SK-N-SH (cell line): ENCODE measurements around the gene UAP1L1. TPM values are rescaled to one million over a fixed set of nuclear protein-coding genes. Genes with fewer than 3 reads are reported as not detected.

Experiments
- CTCF ChIA-PET: fragments of 300-600, 350-600 bp; formaldehyde crosslinking; extraction: SDS; loops from one replicate; lab custom pipeline; 2021; lab: Yijun Ruan, JAX
- POLR2A ChIA-PET: fragments of 350-600 bp; sonication (Branson Sonifier 250); formaldehyde crosslinking; extraction: SDS; loops from one replicate; lab custom pipeline; 2020; ENCODE audit warnings: antibody characterized with exemption, inconsistent platforms; lab: Yijun Ruan, JAX
- DNase-seq: peaks from one replicate; pipeline ENCODE4 v3.0.0; 2012
- H2AFZ ChIP-seq: fragments of 200-600 bp; sonication (generic); 2 replicates; pipeline ENCODE4 v1.8.1; 2016; ENCODE audit warnings: antibody characterized with exemption, mild to moderate bottlenecking, low read depth
- H3F3A ChIP-seq: fragments of 200-600 bp; sonication (generic); replicated peaks from 2 replicates; pipeline ENCODE3; 2016; ENCODE audit warnings: antibody characterized with exemption, mild to moderate bottlenecking; ENCODE audit not compliant: insufficient read depth
- H3K27ac ChIP-seq, 2 experiments: fragments of 200-500 bp in 1 of 2; fragments of 200-600 bp in 1 of 2; sonication (Bioruptor generic) in 1 of 2; sonication (generic), shearing (Covaris generic) in 1 of 2; 2 replicates each; pipeline versions ENCODE4 v1.5.1 to v1.6.1; 2014 to 2016; ENCODE audit warnings: low read depth in 2 of 2, inconsistent platforms in 1 of 2, low read length in 1 of 2, mild to moderate bottlenecking in 1 of 2, mixed read lengths in 1 of 2
- H3K27me3 ChIP-seq: fragments of 200-600 bp; sonication (generic), shearing (Covaris generic); 2 replicates; pipeline ENCODE4 v1.6.1; 2016; ENCODE audit warnings: mixed run types; ENCODE audit not compliant: insufficient read depth
- H3K36me3 ChIP-seq, 2 experiments: fragments of 200-500 bp in 1 of 2; fragments of 200-600 bp in 1 of 2; sonication (Bioruptor generic) in 1 of 2; sonication (generic) in 1 of 2; replicated peaks in 1 of 2; 2 replicates each; pipeline versions ENCODE3 to v1.5.1; 2014 to 2016; ENCODE audit warnings: low read length in 1 of 2, mild to moderate bottlenecking in 1 of 2; ENCODE audit not compliant: insufficient read depth in 2 of 2, control insufficient read depth in 1 of 2
- H3K4me1 ChIP-seq, 2 experiments: fragments of 200-500 bp in 1 of 2; fragments of 200-600 bp in 1 of 2; sonication (Bioruptor generic) in 1 of 2; sonication (generic), shearing (Covaris generic) in 1 of 2; 2 replicates each; pipeline versions ENCODE4 v1.5.1 to v1.6.1; 2014 to 2016; ENCODE audit warnings: low read depth in 1 of 2, low read length in 1 of 2, mixed run types in 1 of 2; ENCODE audit not compliant: insufficient read depth in 2 of 2, control insufficient read depth in 1 of 2
- H3K4me2 ChIP-seq: fragments of 200-600 bp; sonication (generic), shearing (Covaris generic); 2 replicates; pipeline ENCODE4 v1.6.1; 2017; ENCODE audit warnings: mixed run types
- H3K4me3 ChIP-seq, 2 experiments: fragments of 200-500 bp in 1 of 2; fragments of 200-600 bp in 1 of 2; sonication (Bioruptor generic) in 1 of 2; sonication (generic), shearing (Covaris generic) in 1 of 2; 2 replicates each; pipeline versions ENCODE4 v1.5.1 to v1.8.1; 2014 to 2016; ENCODE audit warnings: low read depth in 2 of 2, inconsistent platforms in 1 of 2, low read length in 1 of 2, mild to moderate bottlenecking in 1 of 2, mixed read lengths in 1 of 2, moderate library complexity in 1 of 2
- H3K79me2 ChIP-seq: fragments of 200-600 bp; sonication (generic); 2 replicates; pipeline ENCODE4 v1.8.1; 2017; ENCODE audit warnings: mild to moderate bottlenecking; ENCODE audit not compliant: insufficient read depth
- H3K9ac ChIP-seq: fragments of 200-600 bp; sonication (generic); 2 replicates; pipeline ENCODE4 v1.6.1; 2017; ENCODE audit warnings: mixed run types
- H3K9me2 ChIP-seq: fragments of 200-600 bp; sonication (generic); 2 replicates; pipeline ENCODE4 v1.6.1; 2017; ENCODE audit warnings: mixed run types
- H3K9me3 ChIP-seq: fragments of 200-600 bp; sonication (generic); 2 replicates; pipeline ENCODE4 v1.6.1; 2017; ENCODE audit warnings: mixed run types, mild to moderate bottlenecking, moderate library complexity
- H4K20me1 ChIP-seq: fragments of 200-600 bp; sonication (generic); 2 replicates; pipeline ENCODE4 v1.6.1; 2017; ENCODE audit warnings: mild to moderate bottlenecking, mixed run types; ENCODE audit not compliant: insufficient read depth
- ELF1 ChIP-seq: IDR thresholded peaks from 2 replicates; pipeline ENCODE4 v1.4.0; 2012
- FOXM1 ChIP-seq: IDR thresholded peaks from 2 replicates; pipeline ENCODE4 v1.4.0; 2012; ENCODE audit warnings: low read depth, mild to moderate bottlenecking
- GATA2 ChIP-seq: sonication (generic); formaldehyde crosslinking; IDR thresholded peaks from 2 replicates; pipeline ENCODE4 v1.5.0; 2020; ENCODE audit warnings: mild to moderate bottlenecking, missing genetic modification reagents
- IRF3 ChIP-seq: fragments of 150-350 bp; IDR thresholded peaks from 2 replicates; pipeline ENCODE4 v1.6.1; 2016; ENCODE audit warnings: mild to moderate bottlenecking, low read depth, low read length
- JUND ChIP-seq: IDR thresholded peaks from 2 replicates; pipeline ENCODE4 v1.4.0; 2012
- MAX ChIP-seq: IDR thresholded peaks from 2 replicates; pipeline ENCODE4 v1.4.0; 2012; ENCODE audit warnings: low read depth
- NRF1 ChIP-seq: IDR thresholded peaks from 2 replicates; pipeline ENCODE4 v1.6.1; 2012; ENCODE audit warnings: low read depth, mild to moderate bottlenecking, low read length
- POLR2AphosphoS5 ChIP-seq: IDR thresholded peaks from 2 replicates; pipeline ENCODE4 v1.6.1; 2012; ENCODE audit warnings: low read depth, low read length
- RCOR1 ChIP-seq: fragments of 150-350 bp; IDR thresholded peaks from 2 replicates; pipeline ENCODE4 v1.6.1; 2017; ENCODE audit warnings: antibody characterized with exemption, low read length
- RFX5 ChIP-seq: IDR thresholded peaks from 2 replicates; pipeline ENCODE4 v1.6.1; 2012; ENCODE audit warnings: mild to moderate bottlenecking, improper control_type of control experiment, low read length
- RXRA ChIP-seq: IDR thresholded peaks from 2 replicates; pipeline ENCODE4 v1.4.0; 2012; ENCODE audit warnings: low read depth, mild to moderate bottlenecking, borderline replicate concordance
- USF2 ChIP-seq: fragments of 150-350 bp; IDR thresholded peaks from 2 replicates; pipeline ENCODE4 v1.6.1; 2017; ENCODE audit warnings: antibody characterized with exemption, low read length, low read depth, borderline replicate concordance
- YY1 ChIP-seq: IDR thresholded peaks from 2 replicates; pipeline ENCODE4 v1.4.0; 2012; ENCODE audit warnings: low read depth, mild to moderate bottlenecking
- ZBTB33 ChIP-seq: IDR thresholded peaks from 2 replicates; pipeline ENCODE4 v1.4.0; 2012; ENCODE audit warnings: low read depth, borderline replicate concordance
- WGBS: methylation state at CpG from one replicate; pipeline ENCODE4 v1.1.6; 2017; ENCODE audit warnings: low lambda C conversion rate; 5-methylcytosine and 5-hydroxymethylcytosine counted together
- polyA plus RNA-seq, 3 experiments: library from polyadenylated mRNA; depleted of rRNA; stranded (reverse); fragments of >200 nt; gene quantifications; 2 replicates each; pipeline ENCODE4 v1.2.3, GENCODE V29; 2012

The UAP1L1 gene
- polyA plus RNA-seq, 1 of the 3 experiments (the other 2 are of a cell fraction): 5.6 TPM

- ChIA-PET CTCF (interaction anchor here (1.0 to 19.8 kb wide), 3 partner anchors 7 to 28 kb away, joined by 4 to 803 read pairs (median 803); partner anchors contain the start of genes ENTPD2, NPDC1 and SAPCD2), POLR2A (no interaction called here)
- Histone ChIP-seq H3K27me3 (no peaks in the 10 kb centered on the region), H3K27ac (no peak overlapping the region), H2AFZ (no peak overlapping the region), H3F3A (no peaks in the 10 kb centered on the region), H4K20me1 (no peaks in the 10 kb centered on the region), H3K9ac (no peak overlapping the region), H3K4me3 (no peak overlapping the region), H3K4me2 (no peak overlapping the region), H3K4me1 (peaks cover 0 to 29% of the 10 kb centered on the region in 2 experiments; a peak in 2 of 4 replicates), H3K9me2 (no peaks in the 10 kb centered on the region), H3K79me2 (no peaks in the 10 kb centered on the region), H3K9me3 (no peaks in the 10 kb centered on the region), H3K36me3 (no peaks in the 10 kb centered on the region)
- 81% methylated on average over 13 of the region's 16 CpGs for WGBS
- TF ChIP-seq IRF3 (no peak), YY1 (no peak), MAX (no peak), RXRA (no peak)
- no peak for DNase-seq
Observed at GRCh38 chr9:137057545-137057944, 19.8 kb upstream of the UAP1L1 start.

GRCh38 chr9:137058521-137059234, 18.6 kb upstream of the UAP1L1 start:
- Histone ChIP-seq H3K9ac (no peak overlapping the region), H3K9me3 (no peaks in the 10 kb centered on the region), H3F3A (no peaks in the 10 kb centered on the region), H3K4me2 (no peak overlapping the region), H4K20me1 (no peaks in the 10 kb centered on the region), H3K79me2 (no peaks in the 10 kb centered on the region), H3K9me2 (no peaks in the 10 kb centered on the region), H3K27me3 (no peaks in the 10 kb centered on the region), H2AFZ (no peak overlapping the region), H3K4me1 (peaks cover 0 to 27% of the 10 kb centered on the region in 2 experiments; a peak in 2 of 4 replicates), H3K27ac (no peak overlapping the region), H3K36me3 (no peaks in the 10 kb centered on the region), H3K4me3 (no peak overlapping the region)
- TF ChIP-seq ELF1 (no peak), NRF1 (no peak), POLR2AphosphoS5 (no peak), JUND (no peak), USF2 (no peak), RFX5 (no peak), FOXM1 (no peak), GATA2 (CRISPR knock-in tag) (no peak), RCOR1 (no peak), ZBTB33 (no peak)
- DNase-seq: no peak
- ChIA-PET CTCF (interaction anchor here (1.0 to 19.8 kb wide), 3 partner anchors 7 to 29 kb away, joined by 4 to 803 read pairs (median 803); partner anchors contain the start of genes ENTPD2, NPDC1 and SAPCD2), POLR2A (no interaction called here)
- 91% methylated on average over 9 of the region's 9 CpGs for WGBS
